Measurements from ENCODE around the gene PARD3B.

Gene PARD3B

DNA sequence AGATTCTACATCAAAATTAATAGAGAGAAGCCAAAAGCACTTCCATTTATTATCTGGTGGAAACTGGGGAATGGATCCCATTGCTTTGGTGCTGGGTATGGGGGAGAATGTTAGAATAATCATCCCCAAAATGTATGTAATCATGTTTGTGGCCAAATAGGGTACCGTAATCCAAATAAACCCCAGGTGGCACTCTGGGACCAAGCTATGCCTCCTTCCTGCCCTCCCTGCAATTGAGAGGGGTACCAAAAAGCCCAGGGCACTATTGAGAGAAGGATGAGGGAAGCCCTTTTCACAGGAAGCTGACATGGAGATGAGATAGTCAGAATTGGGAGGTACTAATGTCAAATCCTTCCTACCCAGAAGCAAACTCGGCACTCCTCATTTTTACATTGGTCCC lies 1051.3 kb downstream of the PARD3B start:
- no peaks in the 10 kb centered on the region for H3K27me3 ChIP-seq (ENCODE audit: control insufficient read depth, insufficient read depth, low read length)
- H3K4me3 ChIP-seq (ENCODE audit: low read length): no peak overlapping the region
- no peaks in the 10 kb centered on the region for H3K9me3 ChIP-seq (replicated peaks; ENCODE audit: low read length)
- H3K9ac ChIP-seq (ENCODE audit: low read depth, low read length): no peak overlapping the region
- peaks cover under 1% of the 10 kb centered on the region for H3K4me1 ChIP-seq (ENCODE audit: control insufficient read depth, insufficient read depth, low read length)
- no peaks in the 10 kb centered on the region for H3K36me3 ChIP-seq (ENCODE audit: insufficient read depth, low read length)
- H3K4me2 ChIP-seq (ENCODE audit: low read length): no peak overlapping the region

DNA sequence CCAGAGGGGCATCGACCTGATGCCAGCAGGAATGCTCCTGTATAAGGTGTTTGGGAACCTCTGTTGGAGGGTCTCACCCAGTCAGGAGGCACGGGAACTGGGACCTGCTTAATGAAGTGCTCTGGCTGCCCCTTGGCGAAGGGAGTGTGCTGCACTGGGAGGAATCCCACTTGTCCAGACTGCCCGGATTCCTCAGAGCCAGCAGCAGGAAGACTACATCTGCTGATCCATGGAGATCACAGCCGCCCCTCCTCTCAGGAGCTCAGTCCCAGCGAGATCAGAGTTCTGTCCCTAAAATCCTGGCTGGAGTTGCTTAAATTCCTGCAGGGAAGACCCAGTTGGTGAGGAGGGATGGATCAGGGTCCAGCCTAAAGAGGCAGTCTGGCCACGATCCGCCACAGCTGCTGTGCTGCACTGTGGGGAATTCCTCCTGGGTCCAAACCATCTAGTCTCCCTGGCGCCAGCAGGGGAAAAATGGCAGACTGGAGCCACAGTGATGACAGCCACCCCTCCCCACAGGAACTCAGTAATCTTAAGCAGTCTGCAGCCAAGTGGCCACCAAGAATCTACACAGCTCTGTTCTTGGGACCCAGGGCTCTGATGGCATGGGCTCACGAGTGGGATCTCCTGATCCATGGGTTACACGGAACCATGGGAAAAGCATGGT lies 1060.5 kb downstream of the PARD3B start:
- Histone ChIP-seq H3K9ac (ENCODE audit: low read depth, low read length) (no peak overlapping the region), H3K4me1 (ENCODE audit: control insufficient read depth, insufficient read depth, low read length) (peaks cover 16% of the 10 kb centered on the region), H3K9me3 (replicated peaks; ENCODE audit: low read length) (no peaks in the 10 kb centered on the region), H3K4me3 (ENCODE audit: low read length) (no peak overlapping the region), H3K36me3 (ENCODE audit: insufficient read depth, low read length) (no peaks in the 10 kb centered on the region), H3K27me3 (ENCODE audit: control insufficient read depth, insufficient read depth, low read length) (no peaks in the 10 kb centered on the region), H3K4me2 (ENCODE audit: low read length) (no peak overlapping the region)

DNA sequence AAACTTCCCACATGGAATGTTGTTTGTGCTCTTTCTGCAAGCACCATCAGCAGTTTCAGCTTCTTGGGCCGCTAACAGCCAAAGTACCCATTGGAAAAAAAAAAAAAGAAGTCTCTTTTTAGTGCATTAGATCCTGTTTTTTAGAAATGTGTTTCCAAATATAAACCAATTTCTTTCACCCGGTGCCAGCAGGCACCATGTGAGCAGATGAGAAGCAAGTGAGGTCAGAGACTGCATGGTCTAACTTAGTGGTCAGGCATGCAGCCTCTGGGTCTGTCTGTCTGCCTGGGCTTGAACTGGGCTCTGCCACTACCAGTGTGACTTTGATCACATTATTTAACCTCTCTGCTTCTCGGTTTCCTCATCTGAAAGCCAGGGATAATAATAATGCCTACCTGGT lies 1061.9 kb downstream of the PARD3B start:
- peaks cover 18% of the 10 kb centered on the region for H3K4me1 ChIP-seq (ENCODE audit: control insufficient read depth, insufficient read depth, low read length)
- H3K9me3 ChIP-seq (replicated peaks; ENCODE audit: low read length): no peaks in the 10 kb centered on the region
- no peak overlapping the region for H3K4me2 ChIP-seq (ENCODE audit: low read length)
- no peak overlapping the region for H3K9ac ChIP-seq (ENCODE audit: low read depth, low read length)
- no peaks in the 10 kb centered on the region for H3K27me3 ChIP-seq (ENCODE audit: control insufficient read depth, insufficient read depth, low read length)
- no peaks in the 10 kb centered on the region for H3K36me3 ChIP-seq (ENCODE audit: insufficient read depth, low read length)
- no peak overlapping the region for H3K4me3 ChIP-seq (ENCODE audit: low read length)

DNA sequence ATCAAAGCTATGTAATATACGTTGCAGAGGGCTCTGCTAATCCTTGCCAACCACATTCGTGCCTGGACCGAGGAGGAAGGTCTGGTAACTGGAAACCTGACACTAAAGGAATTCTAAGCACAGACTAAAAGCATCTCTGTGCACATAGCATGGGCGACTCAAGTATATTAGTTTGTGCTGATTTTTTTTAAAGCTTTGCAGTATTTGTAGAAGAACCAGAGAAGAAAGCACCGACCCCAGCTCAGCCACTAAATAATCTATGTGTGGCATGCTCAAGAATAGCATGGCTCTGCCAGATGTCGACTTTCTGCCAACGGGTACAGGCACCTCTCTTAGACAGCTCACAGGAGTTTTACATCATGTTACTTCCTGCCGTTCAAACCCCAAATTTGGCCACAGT lies 1063.8 kb downstream of the PARD3B start:
- H3K4me3 ChIP-seq (ENCODE audit: low read length): no peak overlapping the region
- no peaks in the 10 kb centered on the region for H3K36me3 ChIP-seq (ENCODE audit: insufficient read depth, low read length)
- H3K4me2 ChIP-seq (ENCODE audit: low read length): no peak overlapping the region
- H3K27me3 ChIP-seq (ENCODE audit: control insufficient read depth, insufficient read depth, low read length): no peaks in the 10 kb centered on the region
- H3K9me3 ChIP-seq (replicated peaks; ENCODE audit: low read length): no peaks in the 10 kb centered on the region
- H3K4me1 ChIP-seq (ENCODE audit: control insufficient read depth, insufficient read depth, low read length): peaks cover 23% of the 10 kb centered on the region
- H3K9ac ChIP-seq (ENCODE audit: low read depth, low read length): no peak overlapping the region

GRCh38 chr2:205610437-205610836 lies 1065.2 kb downstream of the PARD3B start:
- no peak overlapping the region for H3K9ac ChIP-seq (ENCODE audit: low read depth, low read length)
- no peaks in the 10 kb centered on the region for H3K9me3 ChIP-seq (replicated peaks; ENCODE audit: low read length)
- H3K36me3 ChIP-seq (ENCODE audit: insufficient read depth, low read length): no peaks in the 10 kb centered on the region
- no peaks in the 10 kb centered on the region for H3K27me3 ChIP-seq (ENCODE audit: control insufficient read depth, insufficient read depth, low read length)
- H3K4me3 ChIP-seq (ENCODE audit: low read length): no peak overlapping the region
- peaks cover 23% of the 10 kb centered on the region for H3K4me1 ChIP-seq (ENCODE audit: control insufficient read depth, insufficient read depth, low read length)
- no peak overlapping the region for H3K4me2 ChIP-seq (ENCODE audit: low read length)

- H3K9ac ChIP-seq (ENCODE audit: low read depth, low read length): no peak overlapping the region
- H3K4me1 ChIP-seq (ENCODE audit: control insufficient read depth, insufficient read depth, low read length): peaks cover 23% of the 10 kb centered on the region
- no peak overlapping the region for H3K4me2 ChIP-seq (ENCODE audit: low read length)
- H3K4me3 ChIP-seq (ENCODE audit: low read length): no peak overlapping the region
- H3K27me3 ChIP-seq (ENCODE audit: control insufficient read depth, insufficient read depth, low read length): no peaks in the 10 kb centered on the region
- H3K9me3 ChIP-seq (replicated peaks; ENCODE audit: low read length): no peaks in the 10 kb centered on the region
- H3K36me3 ChIP-seq (ENCODE audit: insufficient read depth, low read length): no peaks in the 10 kb centered on the region
These were observed 1067.4 kb downstream of the PARD3B start for GRCh38 chr2:205612636-205613035.

DNA sequence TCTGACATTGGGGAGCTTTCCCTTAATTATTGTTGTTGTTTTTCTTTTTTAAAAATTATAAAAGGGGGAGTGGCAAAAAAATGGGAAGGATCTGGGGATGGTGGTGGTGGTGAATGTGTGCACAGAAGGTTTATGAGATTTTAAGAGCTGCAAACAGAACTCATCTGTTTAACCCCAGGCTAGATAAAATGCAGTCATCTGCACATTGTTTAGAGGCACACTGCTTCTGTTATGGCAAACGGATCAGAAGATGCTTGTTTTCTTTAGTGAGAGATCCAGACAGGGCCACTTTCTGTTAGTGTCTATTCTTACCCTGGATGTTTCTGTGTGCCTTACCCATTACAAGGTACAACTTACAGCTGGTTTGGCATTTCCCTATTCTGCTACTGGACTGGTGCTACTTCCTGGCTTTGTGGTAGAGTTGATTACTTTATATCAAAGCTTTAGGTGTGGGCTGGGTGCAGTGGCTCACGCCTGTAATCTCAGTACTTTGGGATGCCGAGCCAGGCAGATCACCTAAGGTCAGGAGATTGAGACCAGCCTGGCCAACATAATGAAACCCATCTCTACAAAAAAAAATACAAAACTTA lies 1068.8 kb downstream of the PARD3B start:
- Histone ChIP-seq H3K4me1 (ENCODE audit: control insufficient read depth, insufficient read depth, low read length) (peaks cover 22% of the 10 kb centered on the region), H3K27me3 (ENCODE audit: control insufficient read depth, insufficient read depth, low read length) (no peaks in the 10 kb centered on the region), H3K9ac (ENCODE audit: low read depth, low read length) (no peak overlapping the region), H3K4me3 (ENCODE audit: low read length) (no peak overlapping the region), H3K9me3 (replicated peaks; ENCODE audit: low read length) (no peaks in the 10 kb centered on the region), H3K4me2 (ENCODE audit: low read length) (no peak overlapping the region), H3K36me3 (ENCODE audit: insufficient read depth, low read length) (no peaks in the 10 kb centered on the region)

GRCh38 chr2:205614965-205615364 lies 1069.7 kb downstream of the PARD3B start:
- H3K27me3 ChIP-seq (ENCODE audit: control insufficient read depth, insufficient read depth, low read length): no peaks in the 10 kb centered on the region
- no peak overlapping the region for H3K4me2 ChIP-seq (ENCODE audit: low read length)
- no peak overlapping the region for H3K9ac ChIP-seq (ENCODE audit: low read depth, low read length)
- peaks cover 13% of the 10 kb centered on the region for H3K4me1 ChIP-seq (ENCODE audit: control insufficient read depth, insufficient read depth, low read length)
- H3K36me3 ChIP-seq (ENCODE audit: insufficient read depth, low read length): no peaks in the 10 kb centered on the region
- no peaks in the 10 kb centered on the region for H3K9me3 ChIP-seq (replicated peaks; ENCODE audit: low read length)
- no peak overlapping the region for H3K4me3 ChIP-seq (ENCODE audit: low read length)

GRCh38 chr2:205617905-205618304 lies 1072.6 kb downstream of the PARD3B start:
- no peaks in the 10 kb centered on the region for H3K27me3 ChIP-seq (ENCODE audit: control insufficient read depth, insufficient read depth, low read length)
- H3K4me3 ChIP-seq (ENCODE audit: low read length): no peak overlapping the region
- H3K4me1 ChIP-seq (ENCODE audit: control insufficient read depth, insufficient read depth, low read length): no peaks in the 10 kb centered on the region
- no peaks in the 10 kb centered on the region for H3K9me3 ChIP-seq (replicated peaks; ENCODE audit: low read length)
- H3K36me3 ChIP-seq (ENCODE audit: insufficient read depth, low read length): no peaks in the 10 kb centered on the region
- H3K4me2 ChIP-seq (ENCODE audit: low read length): no peak overlapping the region
- H3K9ac ChIP-seq (ENCODE audit: low read depth, low read length): no peak overlapping the region

- H3K4me3 ChIP-seq (ENCODE audit: low read length): no peak overlapping the region
- H3K27me3 ChIP-seq (ENCODE audit: control insufficient read depth, insufficient read depth, low read length): no peaks in the 10 kb centered on the region
- H3K9me3 ChIP-seq (replicated peaks; ENCODE audit: low read length): no peaks in the 10 kb centered on the region
- no peaks in the 10 kb centered on the region for H3K36me3 ChIP-seq (ENCODE audit: insufficient read depth, low read length)
- H3K4me1 ChIP-seq (ENCODE audit: control insufficient read depth, insufficient read depth, low read length): no peaks in the 10 kb centered on the region
- no peak overlapping the region for H3K9ac ChIP-seq (ENCODE audit: low read depth, low read length)
- no peak overlapping the region for H3K4me2 ChIP-seq (ENCODE audit: low read length)
These were observed 1074.3 kb downstream of the PARD3B start for GRCh38 chr2:205619600-205619999.

DNA sequence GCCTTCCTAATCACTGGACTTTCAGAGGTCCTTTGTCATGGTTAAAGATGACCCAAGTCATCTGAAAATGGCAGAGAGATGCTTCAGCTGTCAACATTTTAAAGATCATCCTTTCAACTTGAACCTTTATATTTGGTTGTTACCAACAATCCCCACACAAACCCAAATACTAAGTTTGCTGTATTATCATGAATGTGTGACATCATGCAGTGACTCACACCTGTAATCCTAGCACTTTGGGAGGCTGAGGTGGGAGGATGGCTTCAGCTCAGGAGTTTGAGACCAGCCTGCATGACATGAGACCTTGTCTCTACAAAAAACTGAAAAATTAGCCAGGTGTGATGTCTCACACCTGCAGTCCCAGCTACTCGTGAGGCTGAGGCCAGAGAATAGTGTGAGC lies 1081.8 kb downstream of the PARD3B start:
- H3K36me3 ChIP-seq (ENCODE audit: insufficient read depth, low read length): no peaks in the 10 kb centered on the region
- H3K4me2 ChIP-seq (ENCODE audit: low read length): no peak overlapping the region

GRCh38 chr2:205628422-205628821 lies 1083.1 kb downstream of the PARD3B start:
- no peaks in the 10 kb centered on the region for H3K9me3 ChIP-seq (replicated peaks; ENCODE audit: low read length)
- H3K4me1 ChIP-seq (ENCODE audit: control insufficient read depth, insufficient read depth, low read length): no peaks in the 10 kb centered on the region
- H3K4me2 ChIP-seq (ENCODE audit: low read length): no peak overlapping the region
- no peak overlapping the region for H3K4me3 ChIP-seq (ENCODE audit: low read length)
- H3K9ac ChIP-seq (ENCODE audit: low read depth, low read length): no peak overlapping the region
- H3K36me3 ChIP-seq (ENCODE audit: insufficient read depth, low read length): no peaks in the 10 kb centered on the region
- no peaks in the 10 kb centered on the region for H3K27me3 ChIP-seq (ENCODE audit: control insufficient read depth, insufficient read depth, low read length)

More for the DNA sequence above, 1081.8 kb downstream of the PARD3B start:
- Histone ChIP-seq H3K27me3 (ENCODE audit: control insufficient read depth, insufficient read depth, low read length) (no peaks in the 10 kb centered on the region), H3K9me3 (replicated peaks; ENCODE audit: low read length) (no peaks in the 10 kb centered on the region), H3K4me1 (ENCODE audit: control insufficient read depth, insufficient read depth, low read length) (no peaks in the 10 kb centered on the region), H3K9ac (ENCODE audit: low read depth, low read length) (no peak overlapping the region), H3K4me3 (ENCODE audit: low read length) (no peak overlapping the region)

Measured in skeletal muscle satellite cell (primary cell).